GM19397 (cell line): ENCODE results near the gene CRISPLD2.

Experiments
- ATAC-seq: cut with Tn5 transposase; IDR thresholded peaks from one replicate; pipeline ENCODE4 v1.9.1; 2021; ENCODE audit warnings: mild to moderate bottlenecking, moderate library complexity; ENCODE audit not compliant: unreplicated experiment

CRISPLD2 gene

GRCh38 chr16:84881702-84882521 lies 62.1 kb downstream of the CRISPLD2 start:
- ATAC-seq: no peak

- ATAC-seq: no peak
Measured at GRCh38 chr16:84883301-84883700, 63.5 kb downstream of the CRISPLD2 start.

- ATAC-seq: no peak
Measured at GRCh38 chr16:84884246-84884595, 64.4 kb downstream of the CRISPLD2 start.

- ATAC-seq: no peak
Measured at GRCh38 chr16:84884596-84885341, 65.0 kb downstream of the CRISPLD2 start.

- ATAC-seq: no peak
Measured at GRCh38 chr16:84885342-84885910, 65.6 kb downstream of the CRISPLD2 start.

GRCh38 chr16:84886497-84887090 lies 66.8 kb downstream of the CRISPLD2 start:
- no peak for ATAC-seq

GRCh38 chr16:84887207-84887606 lies 67.4 kb downstream of the CRISPLD2 start:
- ATAC-seq: no peak

GRCh38 chr16:84888450-84888849 lies 68.7 kb downstream of the CRISPLD2 start:
- no peak for ATAC-seq

GRCh38 chr16:84889066-84889465 lies 69.3 kb downstream of the CRISPLD2 start:
- ATAC-seq: no peak

- no peak for ATAC-seq
Measured at GRCh38 chr16:84890427-84890826, 70.6 kb downstream of the CRISPLD2 start.

- no peak for ATAC-seq
Measured at GRCh38 chr16:84891149-84891795, 71.5 kb downstream of the CRISPLD2 start.

GRCh38 chr16:84892097-84892496 lies 72.3 kb downstream of the CRISPLD2 start:
- ATAC-seq: no peak

GRCh38 chr16:84893467-84893848 lies 73.7 kb downstream of the CRISPLD2 start:
- no peak for ATAC-seq

GRCh38 chr16:84893849-84894599 lies 74.2 kb downstream of the CRISPLD2 start:
- ATAC-seq: no peak

- ATAC-seq: no peak
Measured at GRCh38 chr16:84895016-84895415, 75.2 kb downstream of the CRISPLD2 start.

- ATAC-seq: no peak
Measured at GRCh38 chr16:84896847-84897246, 77.1 kb downstream of the CRISPLD2 start.

- no peak for ATAC-seq
Measured at GRCh38 chr16:84897911-84898377, 78.2 kb downstream of the CRISPLD2 start.

- no peak for ATAC-seq
Measured at GRCh38 chr16:84898447-84898846, 78.7 kb downstream of the CRISPLD2 start.

GRCh38 chr16:84899414-84899813 lies 79.6 kb downstream of the CRISPLD2 start:
- ATAC-seq: no peak

- no peak for ATAC-seq
Measured at GRCh38 chr16:84905965-84906460, 86.2 kb downstream of the CRISPLD2 start.
